SHP77 (cell line): ENCODE results near the gene ADGRB3.

ENCODE experiments used
- DNase-seq, 2 experiments: peaks; one replicate each; lab custom pipeline; 2025; lab: John Stamatoyannopoulos, UW

The ADGRB3 gene

GRCh38 chr6:69135927-69136326 is 500.8 kb downstream of the ADGRB3 start:
- no peak for DNase-seq

- no peak for DNase-seq
These were observed 503.1 kb downstream of the ADGRB3 start for GRCh38 chr6:69138148-69138547.

DNA sequence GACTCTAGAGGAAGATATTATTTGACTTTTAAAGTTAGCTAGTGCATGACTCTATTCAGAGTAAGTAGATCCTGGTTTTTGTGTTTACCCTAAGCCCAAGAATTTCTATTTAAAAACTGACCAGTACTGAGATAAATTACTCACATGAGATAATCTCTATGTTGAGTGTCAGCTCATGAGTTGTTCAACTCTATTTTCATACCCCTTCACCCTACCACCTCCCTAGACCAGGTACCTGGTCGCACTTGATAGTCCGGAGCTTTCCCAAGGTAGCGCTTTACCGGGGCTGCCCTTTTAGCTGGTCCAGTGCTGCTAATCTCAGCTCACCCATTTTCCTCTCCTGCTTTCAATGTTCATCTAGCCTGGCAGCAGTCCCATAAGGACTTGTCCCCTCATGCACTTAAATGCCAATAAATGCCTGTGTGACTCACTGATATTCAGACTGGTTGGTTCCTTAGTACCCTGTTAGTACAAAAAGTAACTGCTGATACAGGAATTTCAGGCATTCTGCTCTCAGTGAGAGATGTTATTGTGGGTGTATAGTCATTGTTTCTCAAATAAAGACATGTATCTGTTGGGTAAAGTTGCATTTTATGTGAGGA is 503.9 kb downstream of the ADGRB3 start:
- DNase-seq = no peak

- DNase-seq = no peak
These were observed 510.0 kb downstream of the ADGRB3 start for GRCh38 chr6:69145062-69145461.

- DNase-seq = no peak
These were observed 511.3 kb downstream of the ADGRB3 start for GRCh38 chr6:69146385-69146784.

- DNase-seq = no peak
These were observed 520.4 kb downstream of the ADGRB3 start for GRCh38 chr6:69155467-69155866.

GRCh38 chr6:69162811-69163210 is 527.7 kb downstream of the ADGRB3 start:
- DNase-seq = no peak

- DNase-seq = no peak
These were observed 529.6 kb downstream of the ADGRB3 start for GRCh38 chr6:69164564-69165229.

DNA sequence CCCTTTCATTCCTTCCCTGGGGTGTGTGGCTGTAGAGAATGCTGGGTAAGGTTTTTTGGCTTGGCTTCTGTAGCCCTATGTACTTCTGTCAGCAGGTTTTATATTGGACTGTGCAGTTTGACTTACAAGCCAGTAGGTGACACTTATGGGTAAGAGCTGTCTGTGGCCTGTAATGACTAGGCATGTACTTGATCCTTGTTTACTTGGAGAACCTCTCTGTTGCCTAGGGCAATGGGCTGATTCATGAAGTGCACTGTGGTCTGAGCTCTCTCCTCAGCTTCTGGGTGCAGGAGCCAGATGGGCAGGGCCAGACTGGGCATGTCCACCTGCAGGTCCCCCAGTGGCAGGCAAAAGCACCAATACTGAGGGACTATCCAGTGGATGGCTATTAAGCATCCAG is 544.6 kb downstream of the ADGRB3 start:
- DNase-seq = peak in 1 of 2 experiments; percentile 30

DNA sequence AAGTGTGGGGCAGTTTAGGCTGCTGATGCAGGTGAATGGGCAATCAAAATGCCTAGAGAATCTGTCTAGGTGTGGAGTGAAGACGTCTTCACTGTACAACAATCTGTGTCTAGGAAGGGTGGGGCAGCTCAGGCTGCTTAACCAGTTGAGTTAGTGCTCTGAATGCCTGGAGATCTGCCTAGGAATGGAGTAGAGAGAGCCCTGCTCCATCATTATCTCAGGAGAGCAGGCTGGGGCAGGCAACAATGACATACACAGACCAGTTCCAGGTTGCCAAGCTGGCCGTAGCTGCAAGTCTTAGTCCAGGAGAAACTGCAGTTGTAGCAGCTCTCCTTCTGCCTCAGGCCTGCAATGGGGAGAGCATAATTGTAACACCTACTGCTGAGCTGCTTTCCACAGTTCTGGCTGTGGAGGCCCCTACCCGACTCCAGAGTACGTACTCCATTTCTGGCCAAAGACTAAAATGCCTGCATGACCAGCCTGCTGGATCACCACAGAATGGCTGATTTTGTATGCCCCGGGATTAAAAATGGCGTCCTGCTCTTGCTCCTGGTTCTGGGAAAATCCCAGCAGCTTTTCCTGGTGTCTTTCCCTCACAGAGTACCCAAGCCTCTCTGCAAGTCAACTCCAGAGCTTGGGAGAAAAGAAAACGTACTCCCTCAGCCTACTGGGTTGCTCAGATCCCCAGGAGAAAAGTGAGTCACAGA is 545.4 kb downstream of the ADGRB3 start:
- DNase-seq = no peak

DNA sequence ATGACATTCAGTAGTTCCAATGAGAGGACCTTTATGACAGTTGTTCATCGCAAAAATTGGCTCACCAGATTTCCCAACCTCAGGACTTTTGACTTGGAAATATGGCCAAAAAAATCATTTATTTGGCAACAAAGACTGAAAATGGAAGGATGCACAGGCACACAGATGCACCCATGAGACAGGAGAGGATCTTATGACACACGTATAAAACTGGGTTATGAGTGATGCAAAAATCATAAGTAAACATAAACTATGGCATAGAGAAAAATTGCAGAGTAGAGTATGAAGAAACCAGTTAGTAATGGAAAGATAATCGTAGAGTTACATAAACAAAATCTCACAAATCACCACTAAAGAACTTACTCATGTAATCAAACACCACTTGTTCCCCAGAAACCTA is 546.9 kb downstream of the ADGRB3 start:
- DNase-seq = no peak

DNA sequence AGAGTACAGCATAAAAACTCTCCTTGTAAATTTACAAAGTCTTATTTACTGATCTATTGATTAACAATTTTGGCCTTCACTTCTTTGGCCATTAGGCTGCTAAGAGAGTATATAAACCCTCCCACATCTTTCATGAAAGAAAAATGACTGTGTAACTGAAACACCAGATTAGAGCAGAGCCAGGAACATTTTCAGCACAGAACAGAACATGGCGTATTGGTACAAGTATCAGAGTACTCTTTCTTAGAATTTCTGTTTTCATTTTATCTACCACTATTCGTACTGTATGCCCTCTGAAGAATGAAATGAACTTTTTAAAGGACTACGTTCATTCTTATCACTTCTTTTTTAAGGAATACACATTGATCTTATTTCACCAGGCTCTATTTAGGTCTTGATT is 550.2 kb downstream of the ADGRB3 start:
- no peak for DNase-seq

DNA sequence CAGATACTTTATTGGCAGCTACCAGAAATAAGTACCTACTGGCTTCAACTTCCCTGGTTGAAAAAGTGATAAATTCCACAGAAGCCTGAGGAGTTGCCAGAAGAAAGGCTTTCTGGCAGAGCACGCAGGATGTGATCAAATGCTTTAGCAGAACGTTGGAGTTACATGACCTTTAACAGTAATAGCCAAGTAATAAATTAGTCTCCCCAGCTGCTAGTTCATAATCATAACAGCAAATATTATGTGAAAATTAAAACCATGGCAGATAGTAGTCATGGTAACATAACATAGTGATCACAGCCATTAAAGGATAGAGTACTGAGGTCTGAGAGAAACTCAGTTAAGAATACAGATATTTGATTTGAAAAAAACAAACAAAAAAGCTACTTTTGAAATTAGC is 567.7 kb downstream of the ADGRB3 start:
- DNase-seq = no peak

GRCh38 chr6:69216127-69216526 is 581.0 kb downstream of the ADGRB3 start:
- DNase-seq = no peak

DNA sequence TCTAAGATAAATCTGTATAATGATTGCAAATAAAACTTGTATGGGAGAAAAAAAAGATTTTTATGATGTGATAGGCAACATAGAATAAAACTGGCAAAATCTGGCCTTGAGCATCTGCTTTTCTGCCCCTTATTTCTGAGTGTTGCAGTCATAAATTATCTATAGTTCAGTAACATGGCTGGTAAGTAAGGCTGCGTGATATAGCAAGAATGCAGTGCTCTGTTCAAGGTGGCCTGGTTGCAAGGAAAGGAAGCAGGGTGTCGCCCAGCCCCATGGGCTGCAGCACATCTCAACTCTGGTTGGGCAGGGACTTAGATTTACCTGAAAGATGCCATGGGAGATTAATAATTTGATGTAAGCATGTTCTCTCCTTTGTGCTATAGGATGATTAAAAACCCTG is 582.3 kb downstream of the ADGRB3 start:
- no peak for DNase-seq

DNA sequence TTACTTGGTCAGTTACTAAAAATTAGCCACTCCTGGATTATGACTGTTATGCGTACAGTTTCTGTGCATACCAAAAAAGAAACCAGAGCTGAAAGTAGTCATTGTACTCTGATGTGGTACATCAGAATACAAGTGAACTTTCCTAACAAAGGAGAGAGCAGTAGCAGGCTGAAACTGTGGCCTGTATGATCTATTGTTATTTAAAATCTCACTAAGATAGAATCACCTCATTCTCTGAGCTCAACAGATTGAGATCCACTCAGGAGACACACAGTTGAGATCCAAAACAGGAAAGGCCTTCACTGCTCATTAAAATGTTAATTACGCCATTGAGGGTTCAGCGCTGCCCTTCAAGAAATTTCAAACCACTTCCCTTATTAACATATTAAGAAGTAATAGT is 585.3 kb downstream of the ADGRB3 start:
- no peak for DNase-seq

- DNase-seq = no peak
These were observed 596.9 kb downstream of the ADGRB3 start for GRCh38 chr6:69232008-69232407.

GRCh38 chr6:69232496-69232895 is 597.4 kb downstream of the ADGRB3 start:
- peak; percentile 27 to 50 for DNase-seq

DNA sequence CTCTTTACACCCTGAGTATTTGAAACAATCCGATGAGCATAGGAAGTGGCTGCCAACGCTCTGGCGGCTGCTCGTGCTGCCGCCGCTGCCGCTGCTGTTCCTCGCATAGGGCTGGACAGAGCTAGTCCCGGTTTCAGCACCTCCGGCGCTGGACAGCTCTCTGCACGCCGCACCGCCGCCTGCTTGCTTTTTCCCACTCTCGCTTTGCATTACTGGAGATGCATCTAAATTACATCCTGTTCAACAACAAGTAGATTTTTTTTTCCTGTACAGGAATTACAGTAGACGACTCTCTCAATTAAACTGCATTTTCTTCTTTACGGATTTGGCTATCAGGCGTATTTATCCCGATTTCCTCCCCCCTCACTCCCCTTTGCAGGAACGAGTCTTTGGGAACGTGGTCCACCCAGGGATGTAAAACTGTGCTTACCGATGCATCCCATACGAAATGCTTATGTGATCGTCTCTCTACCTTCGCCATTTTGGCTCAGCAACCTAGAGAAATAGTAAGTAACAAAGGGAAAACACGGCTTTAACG is 597.9 kb downstream of the ADGRB3 start:
- peak; percentile 56 to 67 for DNase-seq

GRCh38 chr6:69238067-69238466 is 603.0 kb downstream of the ADGRB3 start:
- no peak for DNase-seq

GRCh38 chr6:69246983-69247382 is 611.9 kb downstream of the ADGRB3 start:
- DNase-seq = no peak

DNA sequence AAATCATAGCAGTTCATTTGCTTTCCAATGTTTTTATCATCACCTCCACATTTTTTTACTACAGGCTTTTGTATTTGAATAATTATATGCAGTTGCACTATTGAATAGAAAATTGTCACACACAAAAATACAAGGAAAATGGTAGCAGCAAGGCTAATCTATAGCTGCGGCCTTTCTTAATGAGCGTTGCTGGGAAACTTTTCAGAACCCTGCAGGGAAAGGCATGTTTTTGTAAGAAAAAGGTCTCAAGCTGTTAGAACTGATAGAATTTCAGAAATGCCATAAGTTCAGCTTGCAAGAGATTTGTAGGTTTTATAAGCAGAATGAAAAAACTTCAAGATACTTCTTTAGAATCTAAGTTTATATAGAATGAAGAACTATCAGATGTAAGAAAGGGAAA is 625.9 kb downstream of the ADGRB3 start:
- DNase-seq = no peak

- DNase-seq = no peak
These were observed 628.2 kb downstream of the ADGRB3 start for GRCh38 chr6:69263297-69263696.
